ENCODE results near the gene ZNF154. TPM values are rescaled to one million over a fixed set of nuclear protein-coding genes. Genes with fewer than 3 reads are reported as not detected.

ZNF154 gene
- total RNA-seq, 1 experiment from 2014 or later = 20.0 TPM

DNA sequence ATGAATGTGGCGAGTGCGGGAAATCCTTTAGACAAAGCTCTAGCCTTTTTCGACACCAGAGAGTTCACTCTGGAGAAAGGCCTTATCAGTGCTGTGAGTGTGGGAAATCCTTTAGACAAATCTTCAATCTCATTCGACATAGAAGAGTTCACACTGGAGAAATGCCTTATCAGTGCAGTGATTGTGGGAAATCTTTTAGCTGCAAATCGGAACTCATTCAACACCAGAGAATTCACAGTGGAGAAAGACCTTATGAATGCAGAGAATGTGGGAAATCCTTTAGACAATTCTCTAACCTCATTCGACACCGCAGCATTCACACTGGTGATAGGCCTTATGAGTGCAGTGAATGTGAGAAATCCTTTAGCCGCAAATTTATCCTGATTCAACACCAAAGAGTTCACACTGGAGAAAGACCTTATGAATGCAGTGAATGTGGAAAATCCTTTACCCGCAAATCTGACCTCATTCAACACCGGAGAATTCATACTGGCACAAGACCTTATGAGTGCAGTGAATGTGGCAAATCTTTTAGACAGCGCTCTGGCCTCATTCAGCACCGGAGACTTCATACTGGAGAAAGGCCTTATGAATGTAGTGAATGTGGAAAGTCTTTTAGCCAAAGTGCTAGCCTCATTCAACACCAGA, 21.5 kb downstream of the ZNF154 start (continued):
- TF ChIP-seq CBFB (CRISPR knock-in tag; IDR thresholded peaks at IDR 0.05; ENCODE audit: low read depth) (no peak), ZNF121 (CRISPR knock-in tag; IDR thresholded peaks at IDR 0.05) (no peak)

DNA sequence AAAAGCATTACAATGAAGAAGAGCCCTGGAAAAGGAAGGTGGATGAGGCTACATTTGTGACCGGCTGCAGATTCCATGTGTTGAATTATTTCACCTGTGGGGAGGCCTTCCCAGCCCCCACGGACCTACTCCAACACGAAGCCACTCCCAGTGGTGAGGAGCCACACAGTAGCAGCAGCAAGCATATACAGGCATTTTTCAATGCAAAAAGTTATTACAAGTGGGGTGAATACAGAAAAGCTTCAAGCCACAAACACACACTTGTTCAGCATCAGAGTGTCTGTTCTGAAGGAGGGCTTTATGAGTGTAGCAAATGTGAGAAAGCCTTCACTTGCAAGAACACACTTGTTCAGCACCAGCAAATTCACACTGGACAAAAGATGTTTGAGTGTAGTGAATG, 22.3 kb downstream of the ZNF154 start:
- H3K27ac Mint-ChIP-seq = no peak overlapping the region
- CTCF ChIA-PET = no interaction called here
- no peak overlapping the region for H3K4me3 Mint-ChIP-seq
- ATAC-seq (no peak), DNase-seq (ENCODE audit: low spot score) (no peak)
- H3K9me3 Mint-ChIP-seq = peaks cover 70% of the 10 kb centered on the region
- POLR2A ChIA-PET = interaction anchor here (0.5 kb wide), 1 partner anchor 367 kb away, joined by 3 read pairs; the partner anchor contains the start of gene ZNF543
- peaks cover 20% of the 10 kb centered on the region for H3K4me1 Mint-ChIP-seq
- no peaks in the 10 kb centered on the region; the same call in none of the 2 replicates for H3K27me3 Mint-ChIP-seq (ENCODE audit: low read depth)
- H3K36me3 Mint-ChIP-seq = peaks cover 88% of the 10 kb centered on the region
- TF ChIP-seq, protein P1, sequence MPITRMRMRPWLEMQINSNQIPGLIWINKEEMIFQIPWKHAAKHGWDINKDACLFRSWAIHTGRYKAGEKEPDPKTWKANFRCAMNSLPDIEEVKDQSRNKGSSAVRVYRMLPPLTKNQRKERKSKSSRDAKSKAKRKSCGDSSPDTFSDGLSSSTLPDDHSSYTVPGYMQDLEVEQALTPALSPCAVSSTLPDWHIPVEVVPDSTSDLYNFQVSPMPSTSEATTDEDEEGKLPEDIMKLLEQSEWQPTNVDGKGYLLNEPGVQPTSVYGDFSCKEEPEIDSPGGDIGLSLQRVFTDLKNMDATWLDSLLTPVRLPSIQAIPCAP (CRISPR knock-in tag; IDR thresholded peaks at IDR 0.05) = no peak
- TF ChIP-seq RORB (CRISPR knock-in tag; IDR thresholded peaks at IDR 0.05) (no peak), MXD4 (CRISPR knock-in tag; IDR thresholded peaks at IDR 0.05; ENCODE audit: borderline replicate concordance) (no peak), SMAD3 (CRISPR knock-in tag; IDR thresholded peaks at IDR 0.05; ENCODE audit: borderline replicate concordance) (no peak), ESRRA (CRISPR knock-in tag; IDR thresholded peaks at IDR 0.05; ENCODE audit: borderline replicate concordance) (no peak), NFYB (CRISPR knock-in tag; conservative IDR thresholded peaks at IDR 0.05; ENCODE audit: low read depth) (no peak), GTF2I (CRISPR knock-in tag; conservative IDR thresholded peaks at IDR 0.05) (no peak), MYBL2 (CRISPR knock-in tag; IDR thresholded peaks at IDR 0.05) (no peak), CBFB (CRISPR knock-in tag; IDR thresholded peaks at IDR 0.05; ENCODE audit: low read depth) (no peak), FOXP1 (CRISPR knock-in tag; IDR thresholded peaks at IDR 0.05; ENCODE audit: borderline replicate concordance) (no peak), NR1H2 (CRISPR knock-in tag; IDR thresholded peaks at IDR 0.05) (no peak), NFE2L1 (CRISPR knock-in tag; IDR thresholded peaks at IDR 0.05) (no peak), TP53 (CRISPR knock-in tag; IDR thresholded peaks at IDR 0.05) (no peak), OVOL2 (CRISPR knock-in tag; IDR thresholded peaks at IDR 0.05; ENCODE audit: borderline replicate concordance) (no peak)
- TF ChIP-seq, protein P2, sequence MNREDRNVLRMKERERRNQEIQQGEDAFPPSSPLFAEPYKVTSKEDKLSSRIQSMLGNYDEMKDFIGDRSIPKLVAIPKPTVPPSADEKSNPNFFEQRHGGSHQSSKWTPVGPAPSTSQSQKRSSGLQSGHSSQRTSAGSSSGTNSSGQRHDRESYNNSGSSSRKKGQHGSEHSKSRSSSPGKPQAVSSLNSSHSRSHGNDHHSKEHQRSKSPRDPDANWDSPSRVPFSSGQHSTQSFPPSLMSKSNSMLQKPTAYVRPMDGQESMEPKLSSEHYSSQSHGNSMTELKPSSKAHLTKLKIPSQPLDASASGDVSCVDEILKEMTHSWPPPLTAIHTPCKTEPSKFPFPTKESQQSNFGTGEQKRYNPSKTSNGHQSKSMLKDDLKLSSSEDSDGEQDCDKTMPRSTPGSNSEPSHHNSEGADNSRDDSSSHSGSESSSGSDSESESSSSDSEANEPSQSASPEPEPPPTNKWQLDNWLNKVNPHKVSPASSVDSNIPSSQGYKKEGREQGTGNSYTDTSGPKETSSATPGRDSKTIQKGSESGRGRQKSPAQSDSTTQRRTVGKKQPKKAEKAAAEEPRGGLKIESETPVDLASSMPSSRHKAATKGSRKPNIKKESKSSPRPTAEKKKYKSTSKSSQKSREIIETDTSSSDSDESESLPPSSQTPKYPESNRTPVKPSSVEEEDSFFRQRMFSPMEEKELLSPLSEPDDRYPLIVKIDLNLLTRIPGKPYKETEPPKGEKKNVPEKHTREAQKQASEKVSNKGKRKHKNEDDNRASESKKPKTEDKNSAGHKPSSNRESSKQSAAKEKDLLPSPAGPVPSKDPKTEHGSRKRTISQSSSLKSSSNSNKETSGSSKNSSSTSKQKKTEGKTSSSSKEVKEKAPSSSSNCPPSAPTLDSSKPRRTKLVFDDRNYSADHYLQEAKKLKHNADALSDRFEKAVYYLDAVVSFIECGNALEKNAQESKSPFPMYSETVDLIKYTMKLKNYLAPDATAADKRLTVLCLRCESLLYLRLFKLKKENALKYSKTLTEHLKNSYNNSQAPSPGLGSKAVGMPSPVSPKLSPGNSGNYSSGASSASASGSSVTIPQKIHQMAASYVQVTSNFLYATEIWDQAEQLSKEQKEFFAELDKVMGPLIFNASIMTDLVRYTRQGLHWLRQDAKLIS (CRISPR knock-in tag; IDR thresholded peaks at IDR 0.05; ENCODE audit: borderline replicate concordance) = no peak
- TF ChIP-seq, protein P3, sequence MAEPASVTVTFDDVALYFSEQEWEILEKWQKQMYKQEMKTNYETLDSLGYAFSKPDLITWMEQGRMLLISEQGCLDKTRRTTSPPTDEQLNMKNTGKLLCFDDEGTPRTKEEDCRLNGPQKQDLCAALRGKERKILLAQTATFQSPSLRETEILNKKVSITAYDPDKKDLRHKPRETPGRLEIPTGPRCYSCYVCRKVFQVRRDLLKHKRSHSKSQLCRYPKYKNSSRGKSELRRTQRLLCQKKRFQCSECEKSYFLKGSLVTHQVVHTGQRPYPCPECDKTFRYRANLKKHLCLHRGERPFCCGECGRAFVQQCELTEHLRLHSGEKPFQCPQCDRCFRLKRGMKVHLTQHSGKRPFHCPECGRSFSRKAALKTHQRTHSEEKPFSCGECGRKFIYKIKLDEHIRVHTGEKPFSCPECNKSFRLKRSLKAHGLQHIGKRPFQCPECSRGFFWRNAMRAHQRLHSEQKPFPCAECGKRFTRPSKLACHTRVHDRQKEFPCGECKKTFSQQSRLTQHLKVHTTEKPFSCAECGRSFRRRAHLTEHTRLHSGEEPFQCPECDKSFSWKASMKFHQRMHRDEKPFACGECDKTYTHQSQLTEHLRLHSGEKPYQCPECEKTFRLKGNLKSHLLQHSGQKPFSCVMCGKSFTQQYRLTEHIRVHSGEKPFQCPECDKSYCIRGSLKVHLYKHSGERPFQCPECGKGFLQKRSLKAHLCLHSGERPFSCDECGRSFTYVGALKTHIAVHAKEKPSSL (CRISPR knock-in tag; conservative IDR thresholded peaks at IDR 0.05) = no peak
